Subcutaneous abdominal adipose tissue (tissue), 5 donors: ENCODE results near the gene SIM2.

ENCODE experiments used
- H3K27ac ChIP-seq: one replicate; pipeline ENCODE4 v1.7.0; 2013; ENCODE audit warnings: low read depth, mild to moderate bottlenecking, inconsistent platforms, low read length, moderate library complexity
- H3K27me3 ChIP-seq, 5 donors: one replicate each; pipeline ENCODE4 v1.7.0; 2013; ENCODE audit warnings: low read length in 5 of 5, inconsistent platforms in 1 of 5; ENCODE audit not compliant: control insufficient read depth in 5 of 5, insufficient read depth in 4 of 5
- H3K36me3 ChIP-seq, 5 donors: one replicate each; pipeline ENCODE4 v1.7.0; 2013; ENCODE audit warnings: low read length in 5 of 5; ENCODE audit not compliant: control insufficient read depth in 5 of 5, insufficient read depth in 5 of 5
- H3K4me1 ChIP-seq, 5 donors: one replicate each; pipeline ENCODE4 v1.7.0; 2013; ENCODE audit warnings: low read length in 5 of 5, mild to moderate bottlenecking in 3 of 5, moderate library complexity in 1 of 5; ENCODE audit not compliant: control insufficient read depth in 5 of 5, insufficient read depth in 5 of 5
- H3K4me3 ChIP-seq, 5 donors: one replicate each; pipeline ENCODE4 v1.7.0; 2013; ENCODE audit warnings: low read length in 5 of 5, low read depth in 1 of 5
- H3K9ac ChIP-seq, 5 donors: one replicate each; pipeline ENCODE4 v1.7.0; 2013; ENCODE audit warnings: low read length in 5 of 5, mild to moderate bottlenecking in 4 of 5, moderate library complexity in 3 of 5
- H3K9me3 ChIP-seq, 5 donors: one replicate each; pipeline ENCODE4 v1.7.0; 2013; ENCODE audit warnings: low read length in 5 of 5; ENCODE audit not compliant: control insufficient read depth in 5 of 5
- donor health status: healthy.
- donor health status: healthy.
- donor health status: healthy.
- donor health status: healthy.
- donor health status: healthy.

The SIM2 gene

DNA sequence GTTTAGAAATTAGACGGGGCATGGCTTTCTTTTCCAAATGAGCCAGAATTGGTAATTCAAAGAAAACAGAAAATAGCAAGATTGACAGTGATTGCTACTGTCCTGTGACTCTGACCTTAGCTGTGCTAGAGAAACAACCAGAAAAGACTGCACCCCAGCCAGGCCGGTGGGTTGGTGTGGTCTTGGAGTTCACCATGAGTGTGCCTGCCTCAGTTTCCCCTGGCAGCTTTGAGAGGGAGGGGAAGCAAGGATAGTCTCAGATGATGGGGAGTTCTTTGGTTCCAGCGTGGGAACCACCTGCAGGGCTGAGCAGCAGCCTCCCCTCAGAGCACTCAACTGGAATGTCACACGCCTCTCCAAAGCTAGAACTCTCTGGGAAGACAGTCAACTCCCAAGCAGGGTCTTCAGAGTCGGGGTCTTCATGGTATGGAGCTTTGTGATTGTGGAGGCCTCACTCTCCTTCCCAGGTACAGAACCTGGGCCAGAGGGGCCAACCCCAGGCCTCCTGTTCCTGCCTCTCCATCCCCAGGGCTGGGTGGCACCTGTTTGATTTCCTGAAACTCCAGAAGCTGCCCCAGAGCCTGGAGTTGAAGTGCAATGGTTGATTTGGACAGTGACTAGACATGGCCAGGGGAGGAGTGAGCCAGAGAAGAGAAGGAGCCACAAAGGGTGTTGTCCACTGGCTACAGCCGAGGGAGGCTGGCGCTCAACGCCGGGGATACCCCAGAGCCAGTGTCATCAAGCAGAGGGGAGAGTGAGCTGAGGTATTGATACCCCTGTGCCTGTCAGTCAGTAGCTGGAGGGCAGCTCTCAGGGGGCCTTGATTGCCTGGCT, 35.7 kb downstream of the SIM2 start:
- Histone ChIP-seq H3K27me3 (peaks cover 0 to 26% (median 25%) of the 10 kb centered on the region in 5 donors), H3K36me3 (no peaks in the 10 kb centered on the region), H3K9me3 (peaks cover 0 to 7% (median 0%) of the 10 kb centered on the region in 5 donors), H3K4me3 (no peak overlapping the region), H3K9ac (no peak overlapping the region), H3K27ac (no peak overlapping the region), H3K4me1 (no peaks in the 10 kb centered on the region)

- Histone ChIP-seq H3K9ac (no peak overlapping the region), H3K9me3 (peaks cover 0 to 7% (median 0%) of the 10 kb centered on the region in 5 donors), H3K36me3 (no peaks in the 10 kb centered on the region), H3K27me3 (peaks cover 0 to 25% (median 21%) of the 10 kb centered on the region in 5 donors), H3K27ac (no peak overlapping the region), H3K4me1 (no peaks in the 10 kb centered on the region), H3K4me3 (no peak overlapping the region)
These were observed 36.2 kb downstream of the SIM2 start for GRCh38 chr21:36735201-36735515.

GRCh38 chr21:36735724-36736320, 36.9 kb downstream of the SIM2 start:
- no peak overlapping the region for H3K9ac ChIP-seq

GRCh38 chr21:36738489-36739126, 39.7 kb downstream of the SIM2 start:
- Histone ChIP-seq H3K9me3 (peaks cover 0 to 7% (median 0%) of the 10 kb centered on the region in 5 donors), H3K9ac (no peak overlapping the region), H3K4me1 (no peaks in the 10 kb centered on the region), H3K27me3 (peaks cover 0 to 26% (median 18%) of the 10 kb centered on the region in 5 donors), H3K27ac (no peak overlapping the region), H3K4me3 (no peak overlapping the region), H3K36me3 (no peaks in the 10 kb centered on the region)

More at GRCh38 chr21:36735724-36736320, 36.9 kb downstream of the SIM2 start:
- Histone ChIP-seq H3K9me3 (peaks cover 0 to 7% (median 0%) of the 10 kb centered on the region in 5 donors), H3K4me1 (no peaks in the 10 kb centered on the region), H3K36me3 (no peaks in the 10 kb centered on the region), H3K4me3 (no peak overlapping the region), H3K27ac (no peak overlapping the region), H3K27me3 (peaks cover 0 to 27% (median 18%) of the 10 kb centered on the region in 5 donors)

- Histone ChIP-seq H3K9me3 (no peaks in the 10 kb centered on the region), H3K4me3 (no peak overlapping the region), H3K36me3 (no peaks in the 10 kb centered on the region), H3K27me3 (peaks cover 0 to 27% (median 10%) of the 10 kb centered on the region in 5 donors), H3K4me1 (peaks cover 0 to 6% (median 0%) of the 10 kb centered on the region in 5 donors), H3K27ac (no peak overlapping the region), H3K9ac (no peak overlapping the region)
These were observed 42.6 kb downstream of the SIM2 start for GRCh38 chr21:36741506-36741905.

DNA sequence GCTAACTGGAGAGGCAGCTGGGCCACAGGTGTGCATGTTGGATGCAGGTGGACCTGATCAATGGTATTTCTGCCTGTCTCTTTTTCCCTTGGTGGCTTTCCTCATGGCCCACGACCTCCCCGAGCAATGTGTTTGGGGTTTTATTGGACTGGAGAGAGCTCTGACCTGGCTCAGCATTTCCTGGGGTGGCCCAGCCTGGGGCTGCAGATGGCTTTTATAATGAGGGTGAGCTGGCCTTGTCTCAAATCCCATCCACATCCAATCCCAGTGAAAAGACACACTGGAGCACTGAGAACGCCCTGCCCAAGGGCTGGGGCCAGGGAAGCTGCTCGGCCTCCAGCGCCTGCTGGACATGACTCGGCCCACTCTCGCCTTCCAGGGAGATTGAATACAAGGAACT, 44.1 kb downstream of the SIM2 start:
- Histone ChIP-seq H3K27me3 (peaks cover 0 to 23% (median 10%) of the 10 kb centered on the region in 5 donors), H3K9me3 (no peaks in the 10 kb centered on the region), H3K9ac (no peak overlapping the region), H3K27ac (no peak overlapping the region), H3K36me3 (no peaks in the 10 kb centered on the region), H3K4me3 (no peak overlapping the region), H3K4me1 (peaks cover 0 to 13% (median 6%) of the 10 kb centered on the region in 5 donors)

GRCh38 chr21:36743446-36743845, 44.5 kb downstream of the SIM2 start:
- Histone ChIP-seq H3K4me1 (peaks cover 0 to 16% (median 9%) of the 10 kb centered on the region in 5 donors), H3K4me3 (no peak overlapping the region), H3K27me3 (peaks cover 0 to 27% (median 10%) of the 10 kb centered on the region in 5 donors), H3K9ac (no peak overlapping the region), H3K9me3 (no peaks in the 10 kb centered on the region), H3K27ac (no peak overlapping the region), H3K36me3 (no peaks in the 10 kb centered on the region)

GRCh38 chr21:36744190-36744559, 45.3 kb downstream of the SIM2 start:
- Histone ChIP-seq H3K27ac (no peak overlapping the region), H3K9ac (no peak overlapping the region), H3K4me1 (peaks cover 0 to 16% (median 9%) of the 10 kb centered on the region in 5 donors), H3K9me3 (no peaks in the 10 kb centered on the region), H3K4me3 (no peak overlapping the region), H3K27me3 (peaks cover 0 to 27% (median 10%) of the 10 kb centered on the region in 5 donors), H3K36me3 (no peaks in the 10 kb centered on the region)

- no peak overlapping the region for H3K4me3 ChIP-seq
- H3K4me1 ChIP-seq, result peaks cover 0 to 16% (median 9%) of the 10 kb centered on the region in 5 donors
- peaks cover 0 to 27% (median 10%) of the 10 kb centered on the region in 5 donors for H3K27me3 ChIP-seq
- no peaks in the 10 kb centered on the region for H3K9me3 ChIP-seq
- no peak overlapping the region for H3K9ac ChIP-seq
- H3K36me3 ChIP-seq, result no peaks in the 10 kb centered on the region
- H3K27ac ChIP-seq, result no peak overlapping the region
These were observed 45.8 kb downstream of the SIM2 start for GRCh38 chr21:36744560-36745231.
